Measurements from ENCODE around the gene FAM53B. TPM values are rescaled to one million over a fixed set of nuclear protein-coding genes. Genes with fewer than 3 reads are reported as not detected.

Gene FAM53B
- total RNA-seq, 1 donor from 2014 or later = 16.3 TPM

DNA sequence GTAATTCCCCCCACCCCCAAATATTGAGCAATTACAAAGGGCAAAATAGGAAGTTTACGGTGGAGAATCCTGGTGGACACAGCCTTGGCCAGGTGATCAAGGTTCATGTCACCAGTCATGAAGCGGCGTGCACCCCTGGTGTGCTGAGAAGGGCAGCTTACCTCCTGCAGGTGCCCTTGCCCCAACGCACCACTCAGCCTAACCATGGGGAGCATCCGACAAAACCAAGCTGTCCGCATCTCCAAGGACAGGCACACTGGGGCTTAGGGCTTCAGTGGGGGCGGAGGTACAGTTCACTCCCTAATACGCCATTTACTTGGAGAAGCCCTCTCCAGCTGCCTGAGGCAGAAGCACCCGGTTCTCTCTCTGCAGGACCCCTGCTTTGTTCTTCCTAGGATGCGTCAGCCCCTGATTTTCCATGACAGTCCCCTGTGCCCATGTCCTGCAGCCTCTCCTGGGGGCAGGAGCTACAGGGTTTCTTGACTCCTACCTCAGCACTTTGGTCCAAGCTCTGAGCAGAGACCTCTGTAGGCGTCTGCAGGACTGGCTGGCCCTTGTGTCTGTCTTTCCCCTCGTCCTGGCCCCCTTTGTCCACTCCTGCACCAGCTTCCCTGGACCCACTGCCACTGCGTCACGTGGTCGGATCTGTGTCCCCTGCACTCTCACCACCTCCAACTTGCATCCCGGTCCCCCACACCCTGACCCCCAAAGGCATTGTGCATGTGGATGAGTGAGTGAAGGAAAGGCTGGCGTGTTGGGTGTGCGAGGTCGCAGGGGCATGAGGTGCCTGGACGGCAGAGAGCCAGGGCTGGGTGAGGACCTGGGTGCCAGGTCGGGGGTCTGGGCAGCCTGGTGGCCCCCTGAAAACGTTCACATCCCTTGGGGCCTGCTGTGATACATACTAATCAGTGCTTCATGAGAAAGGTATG is 168.8 kb downstream of the FAM53B start:
- DNase-seq = no peak

GRCh38 chr10:124574456-124575070 is 169.6 kb downstream of the FAM53B start:
- DNase-seq = no peak

DNA sequence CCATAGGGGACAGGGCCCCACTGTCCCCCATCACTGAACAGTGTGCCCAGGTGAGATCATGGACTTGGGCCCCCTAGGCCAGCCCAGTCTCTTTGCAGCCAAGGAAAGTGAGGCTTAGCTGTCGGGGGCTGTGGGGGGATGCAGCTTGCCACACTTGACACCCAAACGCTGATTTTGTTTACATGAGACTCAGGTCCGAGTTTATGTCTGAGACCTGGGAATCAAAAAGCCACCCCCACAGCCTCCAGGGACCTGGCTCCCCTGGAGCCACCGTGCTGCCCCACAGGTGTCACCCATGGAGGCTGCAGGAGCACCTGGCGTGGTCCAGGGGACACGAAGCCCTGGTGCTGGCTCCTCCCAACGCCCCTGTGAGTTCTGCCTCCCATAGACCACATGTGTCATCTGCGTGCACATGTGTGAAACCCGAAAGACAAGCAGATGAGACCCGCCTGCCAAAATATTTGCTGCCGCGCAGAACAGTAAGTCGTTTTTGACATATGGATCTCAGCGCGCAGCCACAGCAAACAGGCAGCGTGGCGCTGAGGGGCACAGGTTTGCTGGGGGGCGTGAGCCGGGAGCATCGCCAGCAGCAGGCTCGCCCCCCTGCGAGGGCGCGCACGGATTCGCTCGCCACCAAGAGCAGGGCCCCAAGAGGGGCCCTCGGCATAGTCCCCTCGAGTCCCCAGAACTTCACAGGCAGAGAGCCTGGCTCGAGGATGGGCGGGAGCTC is 170.3 kb downstream of the FAM53B start:
- peak; percentile 55 for DNase-seq

GRCh38 chr10:124572751-124573150 is 171.4 kb downstream of the FAM53B start:
- no peak for DNase-seq

DNA sequence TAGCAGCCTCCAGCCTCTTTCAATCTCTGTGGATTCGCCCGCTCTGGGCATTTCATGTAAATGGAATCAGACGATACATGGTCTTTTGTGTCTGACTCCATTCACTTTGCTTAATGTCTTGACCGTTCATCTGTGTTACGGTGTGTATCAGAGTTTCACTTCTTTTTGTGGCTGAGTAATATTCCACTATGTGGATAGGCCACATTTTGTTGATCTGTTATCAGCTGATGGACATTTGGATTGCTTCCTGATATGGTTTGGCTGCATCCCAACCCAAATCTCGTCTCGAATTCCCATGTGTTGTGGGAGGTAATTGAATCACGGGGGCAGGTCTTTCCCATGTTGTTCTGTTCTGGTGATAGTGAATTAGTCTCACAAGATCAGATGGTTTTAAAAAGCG is 173.5 kb downstream of the FAM53B start:
- DNase-seq = no peak

DNA sequence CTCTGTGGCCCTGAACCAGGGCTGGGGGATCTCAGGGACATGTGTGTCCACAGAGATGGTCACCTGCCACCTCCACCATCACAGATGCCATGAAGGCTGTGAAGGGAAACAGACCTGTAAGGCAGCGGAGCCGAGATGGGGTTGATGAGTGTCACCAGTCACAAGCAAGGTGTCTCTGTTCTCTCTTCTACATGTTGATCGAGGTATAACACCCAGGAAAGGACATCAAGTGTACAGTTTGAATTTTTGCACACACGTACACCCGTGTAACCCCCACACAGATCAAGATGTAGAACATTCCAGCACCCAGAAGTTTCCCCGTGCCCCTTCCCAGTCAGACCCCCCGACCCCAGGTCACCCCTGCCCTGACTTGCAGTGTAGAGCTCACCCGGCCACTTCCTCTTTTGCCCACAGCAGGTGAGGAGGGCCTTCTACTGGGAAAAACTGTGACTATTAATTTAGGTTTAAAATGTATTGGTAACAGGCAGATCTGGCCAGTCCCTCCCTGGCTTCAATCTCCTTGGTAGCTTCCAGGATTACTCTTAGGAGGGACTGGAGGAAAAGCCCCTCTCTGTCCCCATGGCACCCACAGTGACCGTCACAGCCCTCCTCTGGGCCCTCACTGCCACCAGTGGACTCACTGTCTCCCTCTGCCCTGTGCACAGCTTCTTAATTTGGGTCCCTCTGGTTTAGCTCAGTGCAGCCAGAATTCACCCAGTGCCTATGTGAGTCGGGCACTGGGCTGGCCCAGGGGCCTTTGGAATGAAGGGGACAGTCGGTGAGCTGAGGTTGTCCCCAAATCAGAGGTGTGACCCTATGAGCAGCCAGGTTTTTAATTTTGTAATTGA is 174.3 kb downstream of the FAM53B start:
- no peak for DNase-seq

Small RNAs within 50 kb of the gene (small RNA-seq; reads per million reads assigned to genes)
- gene RF00019 (ENCODE audit: low replicate concordance) = not detected

Other genes with a start within 250 kb of the FAM53B start
- gene EEF1AKMT2, start 47.5 kb upstream of the FAM53B start, total RNA-seq = 29.2 TPM
- 12.8 TPM for gene ABRAXAS2, start 57.4 kb upstream of the FAM53B start, total RNA-seq
- gene ZRANB1, start 197.7 kb upstream of the FAM53B start, total RNA-seq = 33.5 TPM